ENCODE data around the gene CLBA1.

GRCh38 chr14:105012171-105012985, 26.8 kb downstream of the CLBA1 start:
- TF ChIP-seq CTCF (IDR thresholded peaks at IDR 0.05; ENCODE audit: low read length) (no peak), EZH2 (optimal IDR thresholded peaks at IDR 0.05; ENCODE audit: low read depth, low read length) (no peak), EZH2phosphoT487 (IDR thresholded peaks at IDR 0.05; ENCODE audit: low read length) (no peak)

Data from MM.1S (cell line).